ENCODE data around the gene NSUN4. TPM values are rescaled to one million over a fixed set of nuclear protein-coding genes. Genes with fewer than 3 reads are reported as not detected.

The NSUN4 gene
- total RNA-seq, 1 experiment from 2014 or later: 23.6 TPM

GRCh38 chr1:46370214-46370633 lies 29.6 kb downstream of the NSUN4 start:
- TF ChIP-seq CTCF (IDR thresholded peaks at IDR 0.05) (no peak), TCF7L2 (IDR thresholded peaks at IDR 0.05; ENCODE audit: low read depth, low read length) (no peak)
- no peaks in the 10 kb centered on the region for H3K4me1 ChIP-seq (ENCODE audit: control insufficient read depth, insufficient read depth, low read length)
- BruUV-seq (replicated peaks): no TSS peak
- DNase-seq (ENCODE audit: low read depth, low spot score) (no peak), ATAC-seq (no peak)
- H3K27ac ChIP-seq (ENCODE audit: low read length): no peak overlapping the region
- in situ Hi-C loops (cut with HindIII; ENCODE audit: low pct_unique_long_range_greater_than_20kb, low sequenced_read_pairs): no loop called here
- POLR2A ChIA-PET: interaction anchor here (0.7 kb wide), 1 partner anchor 24 kb away, joined by 3 read pairs; no protein-coding TSS in a partner anchor
- CTCF ChIA-PET: interaction anchor here (1.3 kb wide), 1 partner anchor 37 kb away, joined by 3 read pairs; no protein-coding TSS in a partner anchor
- intact Hi-C loops (cut with micrococcal nuclease; ENCODE audit: unreplicated experiment): no loop called here
- H3K27me3 ChIP-seq (ENCODE audit: control insufficient read depth, insufficient read depth, low read length): no peaks in the 10 kb centered on the region
- H3K4me3 ChIP-seq (ENCODE audit: low read depth in 2 of 2, low read length in 2 of 2): no peak overlapping the region
- no peaks in the 10 kb centered on the region for H3K36me3 ChIP-seq (ENCODE audit: control insufficient read depth, insufficient read depth, low read length)
- H3K9me3 ChIP-seq (ENCODE audit: control insufficient read depth, insufficient read depth, low read depth, low read length): no peaks in the 10 kb centered on the region

- Histone ChIP-seq H3K27ac (ENCODE audit: low read length) (no peak overlapping the region), H3K4me3 (ENCODE audit: low read depth in 2 of 2, low read length in 2 of 2) (no peak overlapping the region), H3K27me3 (ENCODE audit: control insufficient read depth, insufficient read depth, low read length) (no peaks in the 10 kb centered on the region), H3K4me1 (ENCODE audit: control insufficient read depth, insufficient read depth, low read length) (no peaks in the 10 kb centered on the region), H3K9me3 (ENCODE audit: control insufficient read depth, insufficient read depth, low read depth, low read length) (no peaks in the 10 kb centered on the region), H3K36me3 (ENCODE audit: control insufficient read depth, insufficient read depth, low read length) (no peaks in the 10 kb centered on the region)
- no peak for ATAC-seq
- BruUV-seq (replicated peaks): no TSS peak
- intact Hi-C loops (cut with micrococcal nuclease; ENCODE audit: unreplicated experiment): no loop called here
- CTCF ChIA-PET: no interaction called here
- DNase-seq (ENCODE audit: low read depth, low spot score): no peak
- POLR2A ChIA-PET: no interaction called here
- TF ChIP-seq REST (IDR thresholded peaks at IDR 0.05; ENCODE audit: insufficient read depth in 1 of 2, low read depth in 2 of 2, low read length in 1 of 2) (no peak), SIN3A (IDR thresholded peaks at IDR 0.05; ENCODE audit: borderline replicate concordance, insufficient read depth, low read depth, low read length) (no peak), TCF7L2 (IDR thresholded peaks at IDR 0.05; ENCODE audit: low read depth, low read length) (no peak), POLR2AphosphoS5 (IDR thresholded peaks at IDR 0.05; ENCODE audit: low read depth, low read length) (no peak)
- in situ Hi-C loops (cut with HindIII; ENCODE audit: low pct_unique_long_range_greater_than_20kb, low sequenced_read_pairs): no loop called here
Observed at GRCh38 chr1:46372431-46372830, 31.8 kb downstream of the NSUN4 start.

GRCh38 chr1:46379996-46380395 lies 39.4 kb downstream of the NSUN4 start:
- H3K9me3 ChIP-seq (ENCODE audit: control insufficient read depth, insufficient read depth, low read depth, low read length): no peaks in the 10 kb centered on the region; the same call in 1 of the 2 replicates
- CTCF ChIA-PET: no interaction called here
- no peak overlapping the region for H3K4me3 ChIP-seq (ENCODE audit: low read depth in 2 of 2, low read length in 2 of 2)
- H3K27me3 ChIP-seq (ENCODE audit: control insufficient read depth, insufficient read depth, low read length): no peaks in the 10 kb centered on the region
- no peak for ATAC-seq
- no peak for DNase-seq (ENCODE audit: low read depth, low spot score)
- no TSS peak for BruUV-seq (replicated peaks)
- H3K36me3 ChIP-seq (ENCODE audit: control insufficient read depth, insufficient read depth, low read length): no peaks in the 10 kb centered on the region
- intact Hi-C loops (cut with micrococcal nuclease; ENCODE audit: unreplicated experiment): no loop called here
- no peaks in the 10 kb centered on the region for H3K4me1 ChIP-seq (ENCODE audit: control insufficient read depth, insufficient read depth, low read length)
- in situ Hi-C loops (cut with HindIII; ENCODE audit: low pct_unique_long_range_greater_than_20kb, low sequenced_read_pairs): no loop called here
- no peak overlapping the region for H3K27ac ChIP-seq (ENCODE audit: low read length)
- TF ChIP-seq TCF7L2 (IDR thresholded peaks at IDR 0.05; ENCODE audit: low read depth, low read length) (no peak), SIN3A (IDR thresholded peaks at IDR 0.05; ENCODE audit: borderline replicate concordance, insufficient read depth, low read depth, low read length) (no peak), POLR2AphosphoS5 (IDR thresholded peaks at IDR 0.05; ENCODE audit: low read depth, low read length) (no peak), CTCF (IDR thresholded peaks at IDR 0.05) (no peak), REST (IDR thresholded peaks at IDR 0.05; ENCODE audit: insufficient read depth in 1 of 2, low read depth in 2 of 2, low read length in 1 of 2) (no peak)
- POLR2A ChIA-PET: no interaction called here
